ENCODE measurements around the gene CDC73.
"Not testable (repeated sequence)": the region's sequence is repeated elsewhere in the genome, so short reads cannot be mapped to it uniquely, and the experiment has no call there.

Gene CDC73

GRCh38 chr1:193237381-193237978, 115.6 kb downstream of the CDC73 start:
- DNase-seq, result no peak

GRCh38 chr1:193240609-193241008, 118.8 kb downstream of the CDC73 start:
- no peak for DNase-seq

DNA sequence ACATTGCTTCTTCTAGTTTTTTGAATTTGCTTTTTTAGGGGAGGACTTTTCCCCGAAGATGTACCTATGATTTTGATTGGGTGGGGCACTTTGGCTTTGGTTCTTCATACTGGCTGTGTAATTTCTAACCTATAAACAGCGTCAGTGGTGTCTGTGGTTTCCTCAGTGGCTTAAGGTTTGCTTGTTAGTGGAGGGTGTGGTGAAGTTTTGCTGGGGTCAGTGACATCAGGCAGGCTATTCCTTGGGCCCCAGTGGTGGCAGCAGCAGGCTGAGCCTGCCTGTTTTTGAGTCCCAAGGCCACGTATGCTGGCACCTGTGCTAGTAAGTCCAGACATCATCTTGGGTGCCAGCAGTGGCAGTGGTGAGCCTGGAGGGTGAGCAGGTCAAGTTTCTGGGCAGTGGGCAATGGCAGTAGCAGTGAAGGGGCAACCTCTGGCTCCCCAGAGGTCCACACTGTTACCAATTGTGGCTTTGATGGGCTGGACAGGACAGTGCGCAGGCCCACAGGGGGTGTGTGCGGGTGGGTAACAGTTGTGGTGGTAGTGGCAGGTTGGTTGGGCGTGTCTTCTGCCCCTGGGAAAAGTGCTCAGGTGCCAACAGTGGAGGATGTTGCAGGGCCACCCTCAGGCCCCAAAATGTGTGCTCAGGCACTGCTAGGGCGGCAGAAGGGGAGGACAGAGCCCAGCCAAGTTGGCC, 119.4 kb downstream of the CDC73 start:
- DNase-seq, result no peak

DNA sequence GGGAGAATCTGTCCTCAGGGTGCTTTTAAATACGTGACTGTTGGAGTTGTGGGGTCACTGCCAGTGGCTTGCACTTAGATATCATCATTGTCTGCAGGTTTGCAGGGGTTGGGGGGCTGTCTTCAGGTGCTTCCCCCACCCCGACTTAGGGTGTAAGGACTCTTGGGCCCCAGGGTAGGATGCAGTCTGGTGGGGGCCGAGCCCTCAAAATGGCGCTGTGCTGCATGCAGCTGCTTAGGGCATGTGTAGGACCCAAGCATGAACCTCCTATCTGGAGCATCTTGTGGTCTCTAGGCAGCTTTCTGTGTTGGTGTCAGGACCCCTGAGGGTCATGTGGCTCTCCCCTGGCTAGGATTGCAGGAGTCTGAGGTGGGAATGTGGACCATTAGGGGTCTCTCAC, 120.2 kb downstream of the CDC73 start:
- no peak for DNase-seq

DNA sequence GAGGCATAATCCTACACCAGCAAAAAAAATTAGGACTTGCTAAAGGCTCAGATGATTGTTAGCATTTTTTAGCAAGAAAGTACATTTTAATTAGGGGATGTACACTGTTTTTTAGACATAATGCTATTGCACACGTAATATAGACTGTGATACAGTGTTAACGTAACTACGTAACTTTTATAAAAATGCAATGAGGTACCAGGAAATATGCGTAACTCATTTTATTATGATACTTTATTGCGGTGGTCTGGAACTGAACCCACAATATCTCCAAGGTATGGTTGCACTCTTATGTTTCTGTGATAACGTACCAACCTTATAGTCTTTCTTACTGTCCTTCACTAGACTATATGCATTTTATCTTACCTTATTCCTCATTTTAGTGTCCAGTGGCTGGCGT, 127.4 kb downstream of the CDC73 start:
- DNase-seq, result no peak

- no peak for DNase-seq
These were observed 130.1 kb downstream of the CDC73 start for GRCh38 chr1:193251950-193252349.

- DNase-seq, result no peak
These were observed 134.2 kb downstream of the CDC73 start for GRCh38 chr1:193256019-193256418.

DNA sequence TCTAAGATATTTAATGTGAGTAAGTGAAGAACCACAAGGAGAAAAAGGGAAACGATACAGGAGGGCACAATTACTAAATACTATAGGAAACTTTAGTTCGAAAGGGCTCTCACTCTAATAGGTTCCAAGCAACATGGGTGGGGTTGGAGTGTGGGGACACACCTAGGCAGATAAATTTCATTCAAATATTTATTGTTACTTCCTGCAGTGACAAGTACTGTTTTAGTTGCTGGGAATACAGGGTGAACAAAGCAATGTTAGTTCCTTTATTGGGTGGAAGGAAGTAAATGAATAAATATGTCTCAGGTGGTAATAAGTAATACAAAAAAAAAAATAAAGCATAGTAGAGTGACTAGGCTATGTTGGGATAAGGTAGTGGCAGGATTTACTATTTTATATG, 137.8 kb downstream of the CDC73 start:
- DNase-seq, result no peak

DNA sequence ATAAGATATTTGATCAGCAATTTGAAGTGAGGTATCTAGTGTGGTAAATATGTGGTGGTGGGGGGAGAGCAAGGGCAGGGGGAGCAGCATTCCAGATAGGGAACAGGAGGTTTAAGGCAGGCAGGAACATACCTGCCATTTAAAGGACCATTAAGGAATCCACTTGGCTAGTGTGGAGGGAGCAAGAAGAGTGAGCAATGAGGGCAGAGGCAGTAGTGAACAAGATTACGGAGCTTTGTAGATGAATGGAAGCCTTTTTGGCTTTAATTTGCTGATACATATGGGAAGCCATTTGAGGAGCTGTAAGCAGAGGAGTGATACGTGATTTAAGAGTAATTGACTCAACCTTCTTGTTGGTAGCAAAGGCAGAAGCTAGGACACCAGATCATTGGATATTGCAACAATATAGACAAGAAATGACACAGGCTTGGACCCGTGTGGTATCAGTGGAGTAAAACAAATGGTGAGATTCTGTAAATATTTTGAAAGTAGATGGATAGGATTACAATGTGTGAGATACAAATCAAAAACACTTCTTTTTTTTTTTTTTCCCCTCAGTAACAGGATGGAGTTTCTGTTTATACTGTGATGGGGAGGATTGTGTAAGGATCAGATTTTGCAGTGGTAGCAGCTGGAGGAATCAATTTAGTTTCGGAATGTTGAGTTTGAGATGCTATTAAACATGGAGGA, 138.4 kb downstream of the CDC73 start:
- no peak for DNase-seq

DNA sequence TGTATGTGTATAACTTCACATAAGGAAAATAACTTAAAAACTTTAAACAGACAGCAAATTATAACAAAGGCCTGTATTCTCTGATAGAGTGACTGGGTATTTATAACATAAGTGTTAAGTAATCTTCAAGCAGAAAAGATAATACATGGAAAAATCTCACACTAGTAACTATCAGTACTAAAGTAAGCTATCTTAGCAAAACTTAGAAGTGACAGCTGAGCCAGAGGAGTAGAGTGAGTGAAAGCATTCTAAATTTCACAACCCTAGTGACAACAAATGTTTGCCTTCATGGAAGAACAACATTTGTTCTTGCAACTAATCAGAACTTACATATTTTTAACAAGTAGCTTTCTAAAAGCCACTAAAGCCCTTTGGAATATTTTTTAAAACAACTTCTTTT, 139.1 kb downstream of the CDC73 start:
- no peak for DNase-seq

DNA sequence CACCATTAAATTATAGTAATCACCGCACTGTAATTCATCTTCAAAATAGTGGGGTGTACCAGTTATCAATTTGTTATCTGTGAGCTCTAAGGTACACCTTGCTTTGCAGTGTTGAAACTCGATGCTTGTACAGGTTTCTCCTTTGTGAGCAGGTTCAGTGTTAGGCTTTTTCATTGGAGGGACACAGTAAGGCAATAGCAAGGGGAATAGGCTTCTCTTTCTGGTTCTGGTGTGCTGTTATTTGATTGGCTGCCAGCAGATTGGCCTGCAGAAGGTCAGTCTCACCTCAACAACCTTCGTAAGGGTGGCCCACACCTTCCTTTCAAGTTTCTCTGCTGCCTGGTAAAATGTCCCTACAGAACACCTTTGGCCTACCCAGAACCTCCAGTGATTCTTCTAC, 140.8 kb downstream of the CDC73 start:
- DNase-seq, result no peak

- DNase-seq, result no peak
These were observed 142.7 kb downstream of the CDC73 start for GRCh38 chr1:193264313-193265065.

DNA sequence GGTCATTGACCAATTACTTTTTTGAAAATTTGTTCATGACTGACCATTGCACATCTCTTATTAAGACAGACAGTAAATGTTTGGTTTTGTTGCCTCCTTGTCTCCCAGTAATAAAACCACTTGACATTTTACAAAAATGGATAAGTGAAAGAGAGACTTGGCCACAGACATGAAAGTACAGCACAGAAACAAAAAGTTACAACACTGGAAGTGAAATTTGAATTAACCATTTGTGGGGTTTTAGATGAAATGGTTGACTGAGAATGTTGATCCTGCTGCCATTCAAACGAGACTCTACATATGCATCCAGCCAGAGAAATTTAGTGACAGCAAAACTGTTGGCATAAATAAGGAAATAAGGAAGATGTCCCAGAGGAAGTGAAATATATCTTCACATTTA, 143.9 kb downstream of the CDC73 start:
- DNase-seq, result no peak

- not testable (repeated sequence) for DNase-seq
These were observed 145.0 kb downstream of the CDC73 start for GRCh38 chr1:193266794-193267193.

DNA sequence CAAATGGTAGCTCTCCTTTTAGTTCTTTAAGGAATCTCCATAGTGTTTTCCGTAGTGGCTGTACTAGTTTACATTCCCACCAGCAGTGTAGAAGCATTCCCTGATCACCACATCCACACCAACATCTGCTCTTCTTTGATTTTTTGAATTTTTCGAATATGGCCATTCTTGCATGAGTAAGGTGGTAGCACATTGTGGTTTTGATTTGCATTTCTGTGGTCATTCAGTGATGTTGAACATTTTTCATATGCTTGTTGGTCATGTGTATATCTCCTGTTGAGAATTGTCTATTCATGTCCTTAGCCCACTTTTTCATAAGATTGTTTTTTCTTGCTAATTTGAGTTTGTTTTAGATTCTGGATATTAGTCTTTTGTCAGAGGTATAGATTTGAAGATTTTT, 149.2 kb downstream of the CDC73 start:
- DNase-seq, result no peak

DNA sequence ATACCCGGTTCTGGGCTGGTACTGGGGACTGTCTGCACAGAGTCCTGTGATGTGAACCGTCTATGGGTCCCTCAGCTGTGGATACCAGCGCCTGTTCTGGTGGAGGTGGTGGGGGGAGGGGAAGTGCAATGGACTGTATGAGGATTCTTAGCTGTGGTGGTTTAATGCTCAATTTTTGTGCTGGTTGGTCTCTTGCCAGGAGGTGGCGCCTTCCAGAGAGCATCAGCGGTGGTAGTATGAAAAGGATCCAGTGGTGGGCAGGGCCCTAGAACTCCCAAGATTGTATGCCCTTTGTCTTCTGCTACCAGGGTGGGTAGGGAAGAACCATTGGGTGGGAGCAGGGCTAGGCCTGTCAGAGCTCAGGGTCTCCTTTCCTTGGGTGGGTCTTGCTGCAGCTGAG, 153.9 kb downstream of the CDC73 start:
- no peak for DNase-seq

- DNase-seq, result no peak
These were observed 157.1 kb downstream of the CDC73 start for GRCh38 chr1:193278968-193279367.

DNA sequence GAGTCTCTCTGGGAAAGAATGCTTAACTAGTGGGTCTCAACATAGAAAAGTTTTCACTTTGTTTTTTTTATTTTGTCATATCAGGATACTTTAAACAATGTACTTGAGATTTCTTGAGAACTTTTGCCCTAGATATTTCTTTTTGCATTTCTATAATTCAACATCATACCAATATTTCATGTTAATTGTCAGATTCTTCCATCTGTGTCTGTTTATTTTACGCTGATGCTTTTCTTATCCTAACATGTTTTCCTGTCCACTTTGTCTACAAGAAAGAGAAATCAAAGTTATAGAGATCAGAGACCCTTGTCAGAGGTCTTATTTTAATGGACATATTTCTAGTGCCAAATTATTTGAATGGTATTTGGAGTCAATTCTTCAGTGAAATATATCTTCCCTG, 160.1 kb downstream of the CDC73 start:
- no peak for DNase-seq

DNA sequence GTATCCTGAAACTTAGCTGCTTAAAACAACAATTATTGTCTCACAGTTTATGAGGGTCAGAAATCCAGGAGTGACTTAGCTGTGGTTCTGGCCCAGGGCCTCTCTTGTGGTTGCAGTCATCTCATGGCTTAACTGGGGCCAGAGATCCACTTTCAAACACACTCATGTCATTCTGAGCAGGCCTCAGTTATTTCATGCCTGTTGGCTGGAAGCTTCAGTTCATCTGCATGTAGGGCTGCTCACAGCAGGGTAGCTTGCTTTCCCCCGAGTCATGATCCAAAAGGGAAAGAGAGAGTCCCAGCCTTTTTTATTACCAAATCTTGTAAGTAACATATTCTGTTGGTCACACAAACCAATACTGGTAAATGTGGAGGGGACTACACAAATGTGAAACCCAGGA, 161.2 kb downstream of the CDC73 start:
- no peak for DNase-seq

DNA sequence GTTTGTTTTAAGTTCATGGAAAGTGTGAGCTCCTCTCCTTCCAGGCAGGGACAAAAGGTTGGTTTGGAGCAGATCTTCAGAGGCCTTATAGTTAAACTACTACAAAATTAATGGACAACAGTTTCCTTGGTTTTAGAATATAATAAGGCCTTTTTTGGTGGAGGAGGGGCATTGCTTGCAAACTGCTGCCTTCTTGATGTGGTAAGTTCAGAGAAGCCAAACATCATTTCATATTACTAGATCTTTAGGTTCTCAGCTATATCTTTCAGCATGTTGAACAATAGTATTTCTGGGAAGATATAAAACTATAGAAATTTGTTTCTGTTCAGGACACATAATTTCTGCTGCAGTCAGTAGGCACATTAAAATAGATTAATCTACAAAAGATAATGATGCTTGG, 162.4 kb downstream of the CDC73 start:
- DNase-seq, result no peak

DNA sequence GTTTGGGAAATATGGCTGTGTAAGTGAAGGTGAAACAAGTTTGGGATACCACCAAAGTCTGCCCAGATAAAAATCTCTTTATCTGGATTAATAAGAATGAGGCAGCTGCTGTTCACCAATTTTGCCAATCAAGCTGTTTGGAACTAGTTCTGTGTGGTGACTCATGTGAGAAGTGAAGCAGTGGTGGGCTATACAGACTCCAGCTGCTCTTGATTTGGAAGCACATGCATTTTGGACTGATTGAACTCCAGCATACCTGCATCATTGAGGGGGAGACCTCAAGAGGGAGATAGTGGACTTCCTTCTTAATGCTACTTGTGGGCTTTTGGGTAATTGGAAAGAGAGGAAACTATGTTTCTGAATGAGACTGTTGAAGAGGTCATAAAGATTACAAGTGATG, 163.8 kb downstream of the CDC73 start:
- no peak for DNase-seq

- not testable (repeated sequence) for DNase-seq
These were observed 166.8 kb downstream of the CDC73 start for GRCh38 chr1:193288548-193289080.

DNA sequence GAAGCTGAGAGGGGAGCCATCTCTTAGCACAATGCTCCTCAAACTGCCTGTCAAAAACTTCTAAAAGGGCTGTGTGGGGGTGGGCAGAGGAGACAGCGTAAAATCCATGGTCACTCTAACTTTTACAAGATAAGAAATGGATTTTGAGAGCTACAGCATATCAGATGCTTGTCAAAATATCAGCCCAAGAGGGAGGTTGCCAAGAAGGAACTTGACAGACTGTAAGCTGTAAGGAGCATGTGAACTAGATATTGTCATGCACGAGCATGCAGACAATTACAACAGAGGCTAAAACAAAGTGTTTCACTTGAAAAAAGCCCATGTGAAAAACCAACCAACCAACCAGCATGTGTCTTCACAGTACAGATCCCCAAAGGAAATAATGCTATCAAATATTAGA, 171.9 kb downstream of the CDC73 start:
- DNase-seq, result no peak
